ENCODE results near the gene RASD1. TPM values are rescaled to one million over a fixed set of nuclear protein-coding genes. Genes with fewer than 3 reads are reported as not detected.
"Not testable (repeated sequence)": the region's sequence is repeated elsewhere in the genome, so short reads cannot be mapped to it uniquely, and the experiment has no call there.

The RASD1 gene
- total and polyA plus RNA-seq, 10 donors, result 2.9 to 52.3 (median 10.2) TPM

GRCh38 chr17:17455173-17455572 is 41.0 kb downstream of the RASD1 start:
- no peak overlapping the region for H3K27ac ChIP-seq
- WGBS, 5 donors, result 83 to 97% (median 95%) methylated on average over 3 to 4 of the region's 4 CpGs
- no peak for TF ChIP-seq POLR2A (IDR thresholded peaks at IDR 0.05)
- TF ChIP-seq, protein P1, sequence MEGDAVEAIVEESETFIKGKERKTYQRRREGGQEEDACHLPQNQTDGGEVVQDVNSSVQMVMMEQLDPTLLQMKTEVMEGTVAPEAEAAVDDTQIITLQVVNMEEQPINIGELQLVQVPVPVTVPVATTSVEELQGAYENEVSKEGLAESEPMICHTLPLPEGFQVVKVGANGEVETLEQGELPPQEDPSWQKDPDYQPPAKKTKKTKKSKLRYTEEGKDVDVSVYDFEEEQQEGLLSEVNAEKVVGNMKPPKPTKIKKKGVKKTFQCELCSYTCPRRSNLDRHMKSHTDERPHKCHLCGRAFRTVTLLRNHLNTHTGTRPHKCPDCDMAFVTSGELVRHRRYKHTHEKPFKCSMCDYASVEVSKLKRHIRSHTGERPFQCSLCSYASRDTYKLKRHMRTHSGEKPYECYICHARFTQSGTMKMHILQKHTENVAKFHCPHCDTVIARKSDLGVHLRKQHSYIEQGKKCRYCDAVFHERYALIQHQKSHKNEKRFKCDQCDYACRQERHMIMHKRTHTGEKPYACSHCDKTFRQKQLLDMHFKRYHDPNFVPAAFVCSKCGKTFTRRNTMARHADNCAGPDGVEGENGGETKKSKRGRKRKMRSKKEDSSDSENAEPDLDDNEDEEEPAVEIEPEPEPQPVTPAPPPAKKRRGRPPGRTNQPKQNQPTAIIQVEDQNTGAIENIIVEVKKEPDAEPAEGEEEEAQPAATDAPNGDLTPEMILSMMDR (IDR thresholded peaks at IDR 0.05 in 8 of 11, conservative IDR thresholded peaks at IDR 0.05 in 3 of 11), result no peak
- no peak for TF ChIP-seq POLR2AphosphoS5 (IDR thresholded peaks at IDR 0.05)

GRCh38 chr17:17454700-17455099 is 41.5 kb downstream of the RASD1 start:
- H3K4me3 ChIP-seq; H3K9me3 ChIP-seq; intact Hi-C loops (cut with DNase I; ENCODE audit: low total_unique reads); DNase-seq; H3K27me3 ChIP-seq (replicated peaks in 1 of 7); H3K27ac ChIP-seq; H3K36me3 ChIP-seq; H3K4me1 ChIP-seq: not testable (repeated sequence)
- WGBS, 5 donors, result 29 to 81% (median 57%) methylated on average over 1 of the region's 1 CpG

More at GRCh38 chr17:17455173-17455572, 41.0 kb downstream of the RASD1 start:
- intact Hi-C loops (cut with DNase I; ENCODE audit: low total_unique reads), result no loop called here
- no peak for DNase-seq
- Histone ChIP-seq H3K9me3 (no peaks in the 10 kb centered on the region), H3K36me3 (no peaks in the 10 kb centered on the region), H3K4me3 (no peak overlapping the region), H3K27me3 (replicated peaks in 1 of 7) (no peaks in the 10 kb centered on the region), H3K4me1 (no peaks in the 10 kb centered on the region)

DNA sequence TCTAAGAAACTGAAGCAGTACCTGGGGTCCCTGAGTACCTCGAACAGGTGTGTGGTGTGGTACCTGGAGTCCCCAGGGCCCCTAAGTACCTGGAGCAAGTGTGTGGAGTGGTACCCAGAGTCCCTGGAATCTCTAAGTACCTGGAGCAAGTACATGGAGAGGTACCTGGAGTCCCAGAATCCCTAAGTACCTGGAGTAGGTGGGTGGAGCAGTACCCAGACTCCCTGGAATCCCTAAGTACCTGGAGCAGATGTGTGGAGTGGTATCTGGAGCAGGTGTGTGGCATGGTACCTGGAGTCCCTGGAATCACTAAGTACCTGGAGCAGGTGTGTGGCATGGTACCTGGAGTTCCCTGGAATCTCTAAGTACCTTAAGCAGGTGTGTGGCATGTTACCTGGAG is 41.9 kb downstream of the RASD1 start:
- TF ChIP-seq, protein P1 (IDR thresholded peaks at IDR 0.05 in 8 of 11, conservative IDR thresholded peaks at IDR 0.05 in 3 of 11), result no peak
- TF ChIP-seq POLR2AphosphoS5 (IDR thresholded peaks at IDR 0.05), result no peak
- TF ChIP-seq POLR2A (IDR thresholded peaks at IDR 0.05), result no peak
- Histone ChIP-seq H3K9me3 (no peaks in the 10 kb centered on the region), H3K27me3 (replicated peaks in 1 of 7) (no peaks in the 10 kb centered on the region), H3K4me1 (no peaks in the 10 kb centered on the region), H3K27ac (no peak overlapping the region), H3K36me3 (no peaks in the 10 kb centered on the region), H3K4me3 (no peak overlapping the region)
- WGBS, 5 donors, result 82 to 100% (median 92%) methylated on average over 1 of the region's 1 CpG
- intact Hi-C loops (cut with DNase I; ENCODE audit: low total_unique reads), result no loop called here
- no peak for DNase-seq

- Histone ChIP-seq H3K27ac (no peak overlapping the region), H3K36me3 (no peaks in the 10 kb centered on the region), H3K4me1 (peaks cover 0 to 4% (median 0%) of the 10 kb centered on the region in 6 donors), H3K4me3 (no peak overlapping the region), H3K9me3 (no peaks in the 10 kb centered on the region), H3K27me3 (replicated peaks in 1 of 7) (no peaks in the 10 kb centered on the region)
- WGBS, 5 donors, result 78 to 89% (median 81%) methylated on average over 9 of the region's 9 CpGs
- TF ChIP-seq, protein P1 (IDR thresholded peaks at IDR 0.05 in 8 of 11, conservative IDR thresholded peaks at IDR 0.05 in 3 of 11), result no peak
- no peak for TF ChIP-seq POLR2A (IDR thresholded peaks at IDR 0.05)
- TF ChIP-seq POLR2AphosphoS5 (IDR thresholded peaks at IDR 0.05), result no peak
- intact Hi-C loops (cut with DNase I; ENCODE audit: low total_unique reads), result no loop called here
- DNase-seq, result no peak
These were observed 43.1 kb downstream of the RASD1 start for GRCh38 chr17:17453088-17453487.

- H3K27me3 ChIP-seq (replicated peaks in 1 of 7), result no peaks in the 10 kb centered on the region
- H3K36me3 ChIP-seq, result no peaks in the 10 kb centered on the region
- peaks cover 0 to 21% (median 3%) of the 10 kb centered on the region in 6 donors for H3K4me1 ChIP-seq
- H3K9me3 ChIP-seq, result no peaks in the 10 kb centered on the region
- no peak for DNase-seq
- H3K27ac ChIP-seq, result no peak overlapping the region
- 88 to 100% (median 92%) methylated on average over 2 to 4 of the region's 4 CpGs for WGBS, 5 donors
- TF ChIP-seq POLR2AphosphoS5 (IDR thresholded peaks at IDR 0.05) (no peak), POLR2A (IDR thresholded peaks at IDR 0.05) (no peak)
- TF ChIP-seq, protein P1 (IDR thresholded peaks at IDR 0.05 in 8 of 11, conservative IDR thresholded peaks at IDR 0.05 in 3 of 11), result no peak
- intact Hi-C loops (cut with DNase I; ENCODE audit: low total_unique reads), result no loop called here
- H3K4me3 ChIP-seq, result no peak overlapping the region
These were observed 47.5 kb downstream of the RASD1 start for GRCh38 chr17:17448723-17449122.

Data from spleen (tissue), 11 donors.